GM23338 (cell line): Measurements from ENCODE around the gene CORO1C. TPM values are rescaled to one million over a fixed set of nuclear protein-coding genes. Genes with fewer than 3 reads are reported as not detected.

Source experiments
- ATAC-seq: fragments of 200-7000 bp; cut with Tn5 transposase; 3 replicates; pipeline ENCODE4 v1.9.1; 2020
- DNase-seq: peaks from one replicate; pipeline ENCODE4 v3.0.0-alpha.2; 2015; ENCODE audit warnings: low spot score
- H2AFZ ChIP-seq: fragments of 200-600 bp; sonication (generic); 2 replicates; pipeline ENCODE4 v1.8.0; 2016; ENCODE audit warnings: antibody characterized with exemption, mild to moderate bottlenecking, moderate library complexity
- H3F3A ChIP-seq: fragments of 200-600 bp; sonication (generic); replicated peaks from 2 replicates; pipeline ENCODE4 v1.8.0; 2017; ENCODE audit warnings: antibody characterized with exemption, mixed run types, low read depth
- H3K27ac ChIP-seq: fragments of 200-600 bp; sonication (generic); 2 replicates; pipeline ENCODE4 v1.6.1; 2016; ENCODE audit warnings: low read depth
- H3K27me3 ChIP-seq: fragments of 200-600 bp; sonication (generic); 2 replicates; pipeline ENCODE4 v1.8.0; 2016; ENCODE audit warnings: mild to moderate bottlenecking, mixed run types, moderate library complexity; ENCODE audit not compliant: insufficient read depth
- H3K36me3 ChIP-seq: fragments of 200-600 bp; sonication (generic); 2 replicates; pipeline ENCODE4 v1.8.0; 2016; ENCODE audit warnings: mild to moderate bottlenecking; ENCODE audit not compliant: insufficient read depth
- H3K4me1 ChIP-seq: fragments of 200-600 bp; sonication (generic); 2 replicates; pipeline ENCODE4 v1.8.0; 2016; ENCODE audit warnings: mild to moderate bottlenecking, moderate library complexity; ENCODE audit not compliant: insufficient read depth
- H3K4me2 ChIP-seq: fragments of 200-600 bp; sonication (generic); 2 replicates; pipeline ENCODE4 v1.7.1; 2017; ENCODE audit warnings: mixed run types
- H3K4me3 ChIP-seq: fragments of 200-600 bp; sonication (generic); 2 replicates; pipeline ENCODE4 v1.6.1; 2016; ENCODE audit warnings: mixed run types
- H3K79me2 ChIP-seq: fragments of 200-600 bp; sonication (generic); replicated peaks from 2 replicates; pipeline ENCODE4 v1.8.0; 2017; ENCODE audit warnings: mild to moderate bottlenecking; ENCODE audit not compliant: insufficient read depth
- H3K9me2 ChIP-seq: fragments of 200-600 bp; sonication (generic); 2 replicates; pipeline ENCODE4 v1.8.0; 2017; ENCODE audit not compliant: insufficient read depth
- H4K20me1 ChIP-seq: fragments of 200-600 bp; sonication (generic); replicated peaks from 2 replicates; pipeline ENCODE4 v1.8.0; 2017; ENCODE audit warnings: mild to moderate bottlenecking; ENCODE audit not compliant: insufficient read depth
- H3K27ac Mint-ChIP-seq: 2 replicates; pipeline ENCODE4 v1.8.0; 2020; ENCODE audit warnings: inconsistent platforms, mild to moderate bottlenecking, moderate library complexity, mixed read lengths
- H3K27me3 Mint-ChIP-seq: 3 replicates; pipeline ENCODE4 v1.8.0; 2022; ENCODE audit warnings: low read depth, mild to moderate bottlenecking, moderate library complexity, mixed read lengths, inconsistent platforms; ENCODE audit not compliant: insufficient read depth, poor library complexity
- H3K36me3 Mint-ChIP-seq: 3 replicates; pipeline ENCODE4 v1.8.0; 2021; ENCODE audit warnings: low read depth, mild to moderate bottlenecking, inconsistent platforms, moderate library complexity, mixed read lengths
- H3K4me1 Mint-ChIP-seq: 3 replicates; pipeline ENCODE4 v1.8.0; 2020; ENCODE audit warnings: mild to moderate bottlenecking, inconsistent platforms, mixed read lengths
- H3K4me3 Mint-ChIP-seq: 3 replicates; pipeline ENCODE4 v1.8.0; 2021; ENCODE audit warnings: moderate library complexity, mild to moderate bottlenecking, inconsistent platforms, mixed read lengths
- H3K9me3 Mint-ChIP-seq: 3 replicates; pipeline ENCODE4 v1.8.0; 2020; ENCODE audit warnings: moderate library complexity, mild to moderate bottlenecking, inconsistent platforms, mixed read lengths
- CREB1 ChIP-seq: fragments of 250-450 bp; sonication (Bioruptor Pico); IDR thresholded peaks from 2 replicates; pipeline ENCODE4 v1.5.0; 2020; ENCODE audit warnings: low read depth, mild to moderate bottlenecking, moderate library complexity
- JUNB ChIP-seq: IDR thresholded peaks from one replicate; pipeline ENCODE4 v1.6.1; 2016; ENCODE audit warnings: antibody characterized with exemption; ENCODE audit not compliant: unreplicated experiment
- NANOG ChIP-seq: IDR thresholded peaks from 2 replicates; pipeline ENCODE4 v1.6.1; 2016; ENCODE audit warnings: antibody characterized with exemption, borderline replicate concordance
- POLR2AphosphoS5 ChIP-seq: IDR thresholded peaks from 2 replicates; pipeline ENCODE4 v1.6.1; 2016; ENCODE audit warnings: antibody characterized with exemption, low read depth
- REST ChIP-seq: IDR thresholded peaks from one replicate; pipeline ENCODE4 v1.6.1; 2018; ENCODE audit warnings: antibody characterized with exemption; ENCODE audit not compliant: unreplicated experiment
- STAT1 ChIP-seq: IDR thresholded peaks from one replicate; pipeline ENCODE4 v1.6.1; 2016; ENCODE audit warnings: antibody characterized with exemption; ENCODE audit not compliant: unreplicated experiment
- ZNF331 ChIP-seq: fragments of 250-450 bp; sonication (Bioruptor Pico); IDR thresholded peaks from 2 replicates; pipeline ENCODE4 v1.5.0; 2020; ENCODE audit warnings: low read depth, mild to moderate bottlenecking, moderate library complexity
- polyA plus RNA-seq: library from polyadenylated mRNA; unstranded; fragments of >200 nt; fragmentation: Nextera tagmentation; extraction: Ambion mirVana; gene quantifications from 2 replicates; pipeline ENCODE4 v1.2.1, GENCODE V29; 2016
- total RNA-seq: library from RNA; depleted of rRNA; stranded (reverse); fragments of >200 nt; shearing (Covaris generic); gene quantifications from 2 replicates; pipeline ENCODE4 v1.2.3, GENCODE V29; 2014
- TF ChIP-seq, protein P1 (sequence below): fragments of 250-450 bp; sonication (Bioruptor Pico); IDR thresholded peaks from 2 replicates; pipeline ENCODE4 v1.5.0; 2020; ENCODE audit warnings: mild to moderate bottlenecking, moderate library complexity
- TF ChIP-seq, protein P2 (sequence below): IDR thresholded peaks from 2 replicates; pipeline ENCODE4 v1.6.1; 2016; ENCODE audit warnings: antibody characterized with exemption
- TF ChIP-seq, protein P3 (sequence below), 2 experiments: fragments of 200-600 bp in 1 of 2; sonication (generic) in 1 of 2; conservative IDR thresholded peaks; 2 replicates each; pipeline versions ENCODE4 v1.5.1 to v1.6.1; 2016 to 2017; ENCODE audit warnings: antibody characterized with exemption in 2 of 2, low read depth in 2 of 2, mild to moderate bottlenecking in 2 of 2, moderate library complexity in 1 of 2

The CORO1C gene
- total and polyA plus RNA-seq, 2 experiments from 2014 or later = 59.2 to 89.5 TPM

DNA sequence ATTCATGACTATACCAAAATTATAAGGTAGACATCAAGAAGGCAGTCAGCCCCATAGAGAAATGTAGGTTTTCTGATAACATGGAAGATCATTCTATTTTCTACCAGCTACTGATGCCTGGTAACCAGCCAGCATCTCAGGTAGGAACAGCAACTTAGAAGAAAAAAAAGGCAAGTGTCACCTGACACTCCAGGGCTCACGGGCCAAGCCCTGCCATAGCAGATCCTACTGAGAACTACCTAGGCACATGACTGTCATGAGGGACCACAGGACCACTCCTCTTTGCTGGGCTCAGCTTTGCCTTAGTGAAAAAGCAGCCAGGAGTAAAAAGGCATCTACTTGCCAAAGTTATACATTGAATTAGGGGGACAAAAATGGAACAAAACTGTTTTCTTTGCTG lies 33.4 kb downstream of the CORO1C start:
- Histone ChIP-seq H3K9me2 (no peaks in the 10 kb centered on the region), H2AFZ (no peak overlapping the region), H3K4me1 (peaks cover 26% of the 10 kb centered on the region), H3F3A (no peaks in the 10 kb centered on the region), H3K4me3 (no peak overlapping the region), H3K4me2 (no peak overlapping the region), H3K27ac (no peak overlapping the region), H3K36me3 (no peaks in the 10 kb centered on the region; the same call in 1 of the 2 replicates), H4K20me1 (no peaks in the 10 kb centered on the region; the same call in none of the 2 replicates), H3K79me2 (peaks cover 75% of the 10 kb centered on the region), H3K27me3 (no peaks in the 10 kb centered on the region)
- DNase-seq = no peak
- ATAC-seq = peak; percentile 45
- Mint-ChIP-seq H3K27ac (peak overlapping the region; percentile 83; the same call in 1 of the 2 replicates), H3K36me3 (peaks cover 31% of the 10 kb centered on the region), H3K27me3 (peaks cover 2% of the 10 kb centered on the region), H3K4me1 (peaks cover 32% of the 10 kb centered on the region), H3K4me3 (no peak overlapping the region), H3K9me3 (no peaks in the 10 kb centered on the region)
- TF ChIP-seq NANOG = no peak
- TF ChIP-seq REST = no peak
- no peak for TF ChIP-seq CREB1 (CRISPR knock-in tag)
- no peak for TF ChIP-seq ZNF331 (CRISPR knock-in tag)
- no peak for TF ChIP-seq POLR2AphosphoS5
- no peak for TF ChIP-seq JUNB

DNA sequence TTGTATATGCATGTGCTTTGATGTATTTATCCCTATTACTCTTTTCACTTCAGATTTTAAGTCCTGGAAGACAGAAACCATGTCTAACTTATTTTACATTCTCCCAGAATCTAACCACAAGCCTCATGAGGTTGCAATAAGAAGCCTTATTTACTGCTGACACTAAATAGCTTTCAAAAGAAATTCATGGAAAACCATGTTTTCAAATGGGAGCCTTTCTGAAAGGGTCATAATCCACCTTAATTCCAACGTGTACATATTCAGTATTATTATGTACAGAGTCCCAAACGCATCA lies 34.4 kb downstream of the CORO1C start:
- H3K27ac Mint-ChIP-seq = no peak overlapping the region
- Histone ChIP-seq H3K4me2 (no peak overlapping the region), H3K79me2 (peaks cover 74% of the 10 kb centered on the region), H3F3A (no peaks in the 10 kb centered on the region), H3K4me3 (no peak overlapping the region), H3K4me1 (peaks cover 26% of the 10 kb centered on the region), H2AFZ (no peak overlapping the region), H3K27ac (no peak overlapping the region), H3K36me3 (no peaks in the 10 kb centered on the region; the same call in 1 of the 2 replicates), H3K9me2 (no peaks in the 10 kb centered on the region), H4K20me1 (no peaks in the 10 kb centered on the region; the same call in none of the 2 replicates), H3K27me3 (no peaks in the 10 kb centered on the region)
- H3K27me3 Mint-ChIP-seq = peaks cover 2% of the 10 kb centered on the region
- no peak overlapping the region for H3K4me3 Mint-ChIP-seq
- ATAC-seq (no peak), DNase-seq (no peak)
- H3K36me3 Mint-ChIP-seq = peaks cover 31% of the 10 kb centered on the region
- peaks cover 31% of the 10 kb centered on the region for H3K4me1 Mint-ChIP-seq
- H3K9me3 Mint-ChIP-seq = no peaks in the 10 kb centered on the region
- TF ChIP-seq NANOG (no peak), ZNF331 (CRISPR knock-in tag) (no peak), STAT1 (no peak)
- TF ChIP-seq, protein P1, sequence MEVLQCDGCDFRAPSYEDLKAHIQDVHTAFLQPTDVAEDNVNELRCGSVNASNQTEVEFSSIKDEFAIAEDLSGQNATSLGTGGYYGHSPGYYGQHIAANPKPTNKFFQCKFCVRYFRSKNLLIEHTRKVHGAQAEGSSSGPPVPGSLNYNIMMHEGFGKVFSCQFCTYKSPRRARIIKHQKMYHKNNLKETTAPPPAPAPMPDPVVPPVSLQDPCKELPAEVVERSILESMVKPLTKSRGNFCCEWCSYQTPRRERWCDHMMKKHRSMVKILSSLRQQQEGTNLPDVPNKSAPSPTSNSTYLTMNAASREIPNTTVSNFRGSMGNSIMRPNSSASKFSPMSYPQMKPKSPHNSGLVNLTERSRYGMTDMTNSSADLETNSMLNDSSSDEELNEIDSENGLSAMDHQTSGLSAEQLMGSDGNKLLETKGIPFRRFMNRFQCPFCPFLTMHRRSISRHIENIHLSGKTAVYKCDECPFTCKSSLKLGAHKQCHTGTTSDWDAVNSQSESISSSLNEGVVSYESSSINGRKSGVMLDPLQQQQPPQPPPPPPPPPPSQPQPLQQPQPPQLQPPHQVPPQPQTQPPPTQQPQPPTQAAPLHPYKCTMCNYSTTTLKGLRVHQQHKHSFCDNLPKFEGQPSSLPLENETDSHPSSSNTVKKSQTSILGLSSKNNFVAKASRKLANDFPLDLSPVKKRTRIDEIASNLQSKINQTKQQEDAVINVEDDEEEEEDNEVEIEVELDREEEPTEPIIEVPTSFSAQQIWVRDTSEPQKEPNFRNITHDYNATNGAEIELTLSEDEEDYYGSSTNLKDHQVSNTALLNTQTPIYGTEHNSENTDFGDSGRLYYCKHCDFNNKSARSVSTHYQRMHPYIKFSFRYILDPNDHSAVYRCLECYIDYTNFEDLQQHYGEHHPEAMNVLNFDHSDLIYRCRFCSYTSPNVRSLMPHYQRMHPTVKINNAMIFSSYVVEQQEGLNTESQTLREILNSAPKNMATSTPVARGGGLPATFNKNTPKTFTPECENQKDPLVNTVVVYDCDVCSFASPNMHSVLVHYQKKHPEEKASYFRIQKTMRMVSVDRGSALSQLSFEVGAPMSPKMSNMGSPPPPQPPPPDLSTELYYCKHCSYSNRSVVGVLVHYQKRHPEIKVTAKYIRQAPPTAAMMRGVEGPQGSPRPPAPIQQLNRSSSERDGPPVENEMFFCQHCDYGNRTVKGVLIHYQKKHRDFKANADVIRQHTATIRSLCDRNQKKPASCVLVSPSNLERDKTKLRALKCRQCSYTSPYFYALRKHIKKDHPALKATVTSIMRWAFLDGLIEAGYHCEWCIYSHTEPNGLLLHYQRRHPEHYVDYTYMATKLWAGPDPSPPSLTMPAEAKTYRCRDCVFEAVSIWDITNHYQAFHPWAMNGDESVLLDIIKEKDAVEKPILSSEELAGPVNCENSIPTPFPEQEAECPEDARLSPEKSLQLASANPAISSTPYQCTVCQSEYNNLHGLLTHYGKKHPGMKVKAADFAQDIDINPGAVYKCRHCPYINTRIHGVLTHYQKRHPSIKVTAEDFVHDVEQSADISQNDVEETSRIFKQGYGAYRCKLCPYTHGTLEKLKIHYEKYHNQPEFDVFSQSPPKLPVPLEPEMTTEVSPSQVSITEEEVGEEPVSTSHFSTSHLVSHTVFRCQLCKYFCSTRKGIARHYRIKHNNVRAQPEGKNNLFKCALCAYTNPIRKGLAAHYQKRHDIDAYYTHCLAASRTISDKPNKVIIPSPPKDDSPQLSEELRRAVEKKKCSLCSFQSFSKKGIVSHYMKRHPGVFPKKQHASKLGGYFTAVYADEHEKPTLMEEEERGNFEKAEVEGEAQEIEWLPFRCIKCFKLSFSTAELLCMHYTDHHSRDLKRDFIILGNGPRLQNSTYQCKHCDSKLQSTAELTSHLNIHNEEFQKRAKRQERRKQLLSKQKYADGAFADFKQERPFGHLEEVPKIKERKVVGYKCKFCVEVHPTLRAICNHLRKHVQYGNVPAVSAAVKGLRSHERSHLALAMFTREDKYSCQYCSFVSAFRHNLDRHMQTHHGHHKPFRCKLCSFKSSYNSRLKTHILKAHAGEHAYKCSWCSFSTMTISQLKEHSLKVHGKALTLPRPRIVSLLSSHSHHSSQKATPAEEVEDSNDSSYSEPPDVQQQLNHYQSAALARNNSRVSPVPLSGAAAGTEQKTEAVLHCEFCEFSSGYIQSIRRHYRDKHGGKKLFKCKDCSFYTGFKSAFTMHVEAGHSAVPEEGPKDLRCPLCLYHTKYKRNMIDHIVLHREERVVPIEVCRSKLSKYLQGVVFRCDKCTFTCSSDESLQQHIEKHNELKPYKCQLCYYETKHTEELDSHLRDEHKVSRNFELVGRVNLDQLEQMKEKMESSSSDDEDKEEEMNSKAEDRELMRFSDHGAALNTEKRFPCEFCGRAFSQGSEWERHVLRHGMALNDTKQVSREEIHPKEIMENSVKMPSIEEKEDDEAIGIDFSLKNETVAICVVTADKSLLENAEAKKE (CRISPR knock-in tag) = no peak
- TF ChIP-seq, protein P2, sequence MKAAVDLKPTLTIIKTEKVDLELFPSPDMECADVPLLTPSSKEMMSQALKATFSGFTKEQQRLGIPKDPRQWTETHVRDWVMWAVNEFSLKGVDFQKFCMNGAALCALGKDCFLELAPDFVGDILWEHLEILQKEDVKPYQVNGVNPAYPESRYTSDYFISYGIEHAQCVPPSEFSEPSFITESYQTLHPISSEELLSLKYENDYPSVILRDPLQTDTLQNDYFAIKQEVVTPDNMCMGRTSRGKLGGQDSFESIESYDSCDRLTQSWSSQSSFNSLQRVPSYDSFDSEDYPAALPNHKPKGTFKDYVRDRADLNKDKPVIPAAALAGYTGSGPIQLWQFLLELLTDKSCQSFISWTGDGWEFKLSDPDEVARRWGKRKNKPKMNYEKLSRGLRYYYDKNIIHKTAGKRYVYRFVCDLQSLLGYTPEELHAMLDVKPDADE = no peak
- TF ChIP-seq, protein P3, sequence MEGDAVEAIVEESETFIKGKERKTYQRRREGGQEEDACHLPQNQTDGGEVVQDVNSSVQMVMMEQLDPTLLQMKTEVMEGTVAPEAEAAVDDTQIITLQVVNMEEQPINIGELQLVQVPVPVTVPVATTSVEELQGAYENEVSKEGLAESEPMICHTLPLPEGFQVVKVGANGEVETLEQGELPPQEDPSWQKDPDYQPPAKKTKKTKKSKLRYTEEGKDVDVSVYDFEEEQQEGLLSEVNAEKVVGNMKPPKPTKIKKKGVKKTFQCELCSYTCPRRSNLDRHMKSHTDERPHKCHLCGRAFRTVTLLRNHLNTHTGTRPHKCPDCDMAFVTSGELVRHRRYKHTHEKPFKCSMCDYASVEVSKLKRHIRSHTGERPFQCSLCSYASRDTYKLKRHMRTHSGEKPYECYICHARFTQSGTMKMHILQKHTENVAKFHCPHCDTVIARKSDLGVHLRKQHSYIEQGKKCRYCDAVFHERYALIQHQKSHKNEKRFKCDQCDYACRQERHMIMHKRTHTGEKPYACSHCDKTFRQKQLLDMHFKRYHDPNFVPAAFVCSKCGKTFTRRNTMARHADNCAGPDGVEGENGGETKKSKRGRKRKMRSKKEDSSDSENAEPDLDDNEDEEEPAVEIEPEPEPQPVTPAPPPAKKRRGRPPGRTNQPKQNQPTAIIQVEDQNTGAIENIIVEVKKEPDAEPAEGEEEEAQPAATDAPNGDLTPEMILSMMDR (conservative IDR thresholded peaks at IDR 0.05; ENCODE audit: low read depth in 2 of 2) = no peak
